ENCODE data around the gene CAPZB.
A peak's percentile ranks its signal among the peaks of the same experiment; 100 is the strongest.

CAPZB gene

DNA sequence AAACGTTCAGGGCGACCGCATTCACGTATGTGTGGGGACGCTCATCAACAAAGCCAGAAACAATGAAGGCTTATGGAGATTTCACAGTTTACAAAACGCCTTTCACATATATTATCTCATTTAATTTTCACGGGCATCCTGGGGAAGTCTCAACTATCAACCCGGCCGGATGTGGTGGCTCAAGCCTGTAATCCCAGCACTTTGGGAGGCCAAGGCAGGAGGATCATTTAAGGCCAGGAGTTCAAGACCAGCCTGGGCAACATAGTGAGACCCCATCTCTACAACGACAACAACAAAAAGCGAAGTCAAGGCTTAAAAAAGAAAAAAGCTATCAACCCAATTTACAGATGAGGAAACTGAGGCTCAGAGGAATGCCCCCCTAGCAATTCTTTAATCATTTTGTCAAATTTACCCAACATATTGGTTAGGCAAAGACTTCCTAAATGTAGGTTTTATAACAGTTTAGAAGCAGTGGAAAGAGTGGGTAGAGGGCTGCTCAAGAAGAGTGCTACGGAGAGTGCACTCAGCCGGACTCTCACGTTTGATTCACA, 144.9 kb downstream of the CAPZB start:
- Histone ChIP-seq H3K36me3 (no peaks in the 10 kb centered on the region; the same call in 1 of the 2 replicates), H3K9me3 (no peaks in the 10 kb centered on the region), H3K4me1 (no peaks in the 10 kb centered on the region), H3K4me3 (ENCODE audit: low read depth, low read length) (no peak overlapping the region), H3K27me3 (no peaks in the 10 kb centered on the region)
- TF ChIP-seq, protein P1, sequence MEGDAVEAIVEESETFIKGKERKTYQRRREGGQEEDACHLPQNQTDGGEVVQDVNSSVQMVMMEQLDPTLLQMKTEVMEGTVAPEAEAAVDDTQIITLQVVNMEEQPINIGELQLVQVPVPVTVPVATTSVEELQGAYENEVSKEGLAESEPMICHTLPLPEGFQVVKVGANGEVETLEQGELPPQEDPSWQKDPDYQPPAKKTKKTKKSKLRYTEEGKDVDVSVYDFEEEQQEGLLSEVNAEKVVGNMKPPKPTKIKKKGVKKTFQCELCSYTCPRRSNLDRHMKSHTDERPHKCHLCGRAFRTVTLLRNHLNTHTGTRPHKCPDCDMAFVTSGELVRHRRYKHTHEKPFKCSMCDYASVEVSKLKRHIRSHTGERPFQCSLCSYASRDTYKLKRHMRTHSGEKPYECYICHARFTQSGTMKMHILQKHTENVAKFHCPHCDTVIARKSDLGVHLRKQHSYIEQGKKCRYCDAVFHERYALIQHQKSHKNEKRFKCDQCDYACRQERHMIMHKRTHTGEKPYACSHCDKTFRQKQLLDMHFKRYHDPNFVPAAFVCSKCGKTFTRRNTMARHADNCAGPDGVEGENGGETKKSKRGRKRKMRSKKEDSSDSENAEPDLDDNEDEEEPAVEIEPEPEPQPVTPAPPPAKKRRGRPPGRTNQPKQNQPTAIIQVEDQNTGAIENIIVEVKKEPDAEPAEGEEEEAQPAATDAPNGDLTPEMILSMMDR (IDR thresholded peaks at IDR 0.05; ENCODE audit: low read depth, low read length) = no peak
- no peak for DNase-seq

DNA sequence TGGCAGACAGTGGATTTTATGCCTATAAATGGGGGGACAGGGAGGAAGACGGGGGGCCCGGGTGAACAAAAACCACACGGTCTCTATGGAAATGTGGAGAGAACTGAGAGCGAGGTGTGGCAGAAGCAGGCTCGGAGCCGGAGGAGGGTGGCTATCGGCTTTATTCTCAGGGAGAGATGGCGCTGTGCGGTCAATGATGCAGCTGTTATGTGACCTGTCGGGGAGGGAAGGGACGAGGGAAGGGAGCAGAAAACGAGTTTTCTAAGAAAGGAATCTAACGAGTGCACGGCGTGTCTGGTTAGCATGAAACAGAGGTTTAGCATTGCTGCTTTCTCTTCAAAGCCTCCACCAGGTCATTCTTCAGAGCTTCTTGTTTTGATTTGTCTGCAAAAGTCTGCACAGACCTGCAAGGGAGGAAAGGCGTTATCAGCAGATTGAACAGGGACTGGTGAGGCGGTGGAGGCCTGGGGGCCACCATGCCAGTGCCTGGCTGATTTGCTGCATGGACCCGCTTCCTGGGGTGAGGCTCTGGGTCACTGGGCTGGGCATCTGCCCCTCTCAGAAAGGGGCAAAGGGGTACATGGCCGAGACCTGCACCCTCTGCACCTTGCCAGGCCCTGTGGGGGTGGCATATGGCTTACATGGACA, 146.0 kb downstream of the CAPZB start:
- DNase-seq = no peak
- no peaks in the 10 kb centered on the region for H3K4me1 ChIP-seq

DNA sequence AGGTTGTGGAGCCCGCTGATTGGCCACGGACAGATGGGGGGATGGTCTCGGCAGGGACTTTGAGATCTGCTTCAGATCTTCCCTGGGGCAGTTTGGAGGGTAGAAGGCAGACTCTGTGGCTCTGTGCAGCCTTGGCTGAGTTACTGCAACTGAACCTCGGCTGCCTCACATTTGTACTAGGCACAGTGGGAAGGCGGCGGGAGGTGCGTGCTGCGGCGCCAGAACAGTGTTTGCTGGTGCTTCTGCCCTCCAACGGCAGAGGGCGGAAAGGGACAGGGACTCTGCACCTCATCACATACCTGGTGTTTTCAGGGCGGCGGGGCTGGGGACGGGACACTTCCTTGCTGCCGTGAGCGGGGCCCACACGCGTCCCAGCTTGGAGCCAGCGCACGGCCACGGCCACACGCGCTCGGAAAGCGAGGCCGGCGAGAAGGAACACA, 147.0 kb downstream of the CAPZB start:
- TF ChIP-seq, protein P1 (IDR thresholded peaks at IDR 0.05; ENCODE audit: low read depth, low read length) = no peak
- H3K4me1 ChIP-seq = no peaks in the 10 kb centered on the region
- no peaks in the 10 kb centered on the region for H3K27me3 ChIP-seq
- H3K9me3 ChIP-seq = no peaks in the 10 kb centered on the region
- no peak overlapping the region for H3K4me3 ChIP-seq (ENCODE audit: low read depth, low read length)
- no peaks in the 10 kb centered on the region; the same call in 1 of the 2 replicates for H3K36me3 ChIP-seq
- DNase-seq = peak; percentile 38

More for the DNA sequence above, 146.0 kb downstream of the CAPZB start:
- Histone ChIP-seq H3K4me3 (ENCODE audit: low read depth, low read length) (no peak overlapping the region), H3K36me3 (no peaks in the 10 kb centered on the region; the same call in 1 of the 2 replicates), H3K9me3 (no peaks in the 10 kb centered on the region), H3K27me3 (no peaks in the 10 kb centered on the region)
- TF ChIP-seq, protein P1 (IDR thresholded peaks at IDR 0.05; ENCODE audit: low read depth, low read length) = no peak

DNA sequence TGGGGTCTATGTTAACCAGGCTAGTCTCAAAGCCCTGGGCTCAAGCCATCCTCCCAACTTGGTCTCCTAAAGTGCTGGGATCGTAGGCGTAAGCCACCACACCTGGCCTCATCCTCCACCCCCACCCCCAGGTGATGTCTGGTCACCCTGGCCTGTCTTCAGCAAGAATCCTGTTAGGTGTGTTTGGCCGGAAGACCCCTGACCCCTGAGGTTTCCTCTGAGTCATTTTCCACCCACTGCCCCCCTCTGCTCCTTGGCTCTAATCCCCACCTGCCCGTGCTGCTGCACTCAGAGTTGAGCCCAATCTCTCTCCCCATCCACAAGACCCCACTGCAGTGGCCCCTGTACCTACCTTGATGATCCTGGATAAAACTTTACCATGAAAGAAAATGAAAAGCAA, 148.1 kb downstream of the CAPZB start:
- H3K27me3 ChIP-seq = no peaks in the 10 kb centered on the region
- no peaks in the 10 kb centered on the region for H3K4me1 ChIP-seq
- H3K9me3 ChIP-seq = no peaks in the 10 kb centered on the region
- TF ChIP-seq, protein P1 (IDR thresholded peaks at IDR 0.05; ENCODE audit: low read depth, low read length) = no peak
- H3K36me3 ChIP-seq = no peaks in the 10 kb centered on the region
- DNase-seq = no peak
- no peak overlapping the region for H3K4me3 ChIP-seq (ENCODE audit: low read depth, low read length)

DNA sequence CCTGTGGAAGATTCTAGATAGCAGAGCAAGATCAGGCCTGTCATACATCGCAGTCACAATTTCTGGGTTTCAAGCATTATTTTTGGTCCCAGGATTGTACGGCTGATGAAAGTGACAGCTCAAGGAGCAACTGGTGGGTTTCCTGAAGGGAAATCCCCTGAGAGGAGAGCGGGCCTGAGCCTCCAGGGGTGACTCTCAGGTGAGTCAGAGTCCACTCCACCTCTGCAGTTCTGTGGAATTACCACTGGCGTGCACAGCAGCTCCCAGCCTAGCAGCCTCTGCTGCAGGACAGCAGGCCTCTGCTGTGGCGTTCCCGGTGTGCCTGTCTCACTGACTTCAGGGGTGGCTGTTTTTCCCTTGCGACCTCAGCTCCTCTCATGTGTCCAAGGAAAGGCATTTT, 148.8 kb downstream of the CAPZB start:
- H3K4me1 ChIP-seq = no peaks in the 10 kb centered on the region
- no peak for DNase-seq
- H3K9me3 ChIP-seq = no peaks in the 10 kb centered on the region
- TF ChIP-seq, protein P1 (IDR thresholded peaks at IDR 0.05; ENCODE audit: low read depth, low read length) = no peak
- H3K36me3 ChIP-seq = no peaks in the 10 kb centered on the region
- no peak overlapping the region for H3K4me3 ChIP-seq (ENCODE audit: low read depth, low read length)
- H3K27me3 ChIP-seq = no peaks in the 10 kb centered on the region

Measured in BE2C (cell line).